Ovary (tissue), 3 donors: ENCODE measurements around the gene FOCAD.

ENCODE experiments used
- CTCF ChIP-seq, 3 donors: fragments of 450-650 bp in 2 of 3; fragments of 200-600 bp in 1 of 3; IDR thresholded peaks; one replicate each; pipeline versions ENCODE4 v1.5.1 to v1.8.0; 2016 to 2022; ENCODE audit warnings: antibody characterized with exemption in 3 of 3, mild to moderate bottlenecking in 1 of 3
- POLR2A ChIP-seq: fragments of 450-650 bp; IDR thresholded peaks from one replicate; pipeline ENCODE4 v1.6.1; 2017; ENCODE audit warnings: antibody characterized with exemption, mild to moderate bottlenecking, moderate library complexity
- donor health status: DM: no; HTN: no; CAD: no.

DNA sequence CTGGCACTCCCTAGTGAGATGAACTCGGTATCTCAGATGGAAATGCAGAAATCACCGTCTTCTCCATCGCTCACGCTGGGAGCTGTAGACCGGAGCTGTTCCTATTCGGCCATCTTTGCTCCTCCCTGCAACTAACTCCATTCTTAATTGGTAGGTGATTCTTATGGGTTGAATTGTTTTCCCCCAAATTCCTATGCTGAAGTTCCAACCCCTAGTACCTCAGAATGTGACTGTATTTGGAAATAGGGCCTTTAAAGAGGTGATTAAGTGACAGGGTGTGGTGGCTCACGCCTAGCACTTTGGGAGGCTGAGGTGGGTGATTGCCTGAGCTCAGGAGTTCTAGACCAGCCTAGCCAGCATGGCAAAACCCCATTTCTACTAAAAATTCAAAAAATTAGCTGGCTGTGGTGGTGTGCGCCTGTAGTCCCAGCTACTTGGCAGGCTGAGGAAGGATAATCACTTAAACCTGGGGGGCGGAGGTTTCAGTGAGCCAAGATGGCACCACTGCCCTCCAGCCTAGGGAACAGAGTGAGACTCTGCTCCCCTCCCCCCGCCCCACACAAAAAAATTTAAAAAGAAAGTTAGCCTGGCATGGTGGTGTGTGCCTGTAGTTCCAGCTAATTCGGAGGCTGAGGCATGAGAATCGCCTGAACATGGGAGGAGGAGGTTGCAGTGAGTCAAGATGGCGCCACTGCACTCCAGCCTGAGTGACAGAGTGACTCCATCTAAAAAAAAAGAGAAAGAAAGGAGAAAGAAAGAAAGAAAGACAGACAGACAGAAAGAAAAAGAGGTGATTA, 25.2 kb upstream of the FOCAD start:
- TF ChIP-seq CTCF (IDR thresholded peaks at IDR 0.05) (no peak), POLR2A (no peak)
